HG03097 (cell line): Measurements from ENCODE around the gene ARHGEF17.

ENCODE experiments used
- ATAC-seq: cut with Tn5 transposase; IDR thresholded peaks from one replicate; pipeline ENCODE4 v1.9.1; 2021; ENCODE audit not compliant: unreplicated experiment, low FRiP score

Gene ARHGEF17

GRCh38 chr11:73399636-73400035, 91.6 kb downstream of the ARHGEF17 start:
- no peak for ATAC-seq

GRCh38 chr11:73400293-73400692, 92.2 kb downstream of the ARHGEF17 start:
- no peak for ATAC-seq

DNA sequence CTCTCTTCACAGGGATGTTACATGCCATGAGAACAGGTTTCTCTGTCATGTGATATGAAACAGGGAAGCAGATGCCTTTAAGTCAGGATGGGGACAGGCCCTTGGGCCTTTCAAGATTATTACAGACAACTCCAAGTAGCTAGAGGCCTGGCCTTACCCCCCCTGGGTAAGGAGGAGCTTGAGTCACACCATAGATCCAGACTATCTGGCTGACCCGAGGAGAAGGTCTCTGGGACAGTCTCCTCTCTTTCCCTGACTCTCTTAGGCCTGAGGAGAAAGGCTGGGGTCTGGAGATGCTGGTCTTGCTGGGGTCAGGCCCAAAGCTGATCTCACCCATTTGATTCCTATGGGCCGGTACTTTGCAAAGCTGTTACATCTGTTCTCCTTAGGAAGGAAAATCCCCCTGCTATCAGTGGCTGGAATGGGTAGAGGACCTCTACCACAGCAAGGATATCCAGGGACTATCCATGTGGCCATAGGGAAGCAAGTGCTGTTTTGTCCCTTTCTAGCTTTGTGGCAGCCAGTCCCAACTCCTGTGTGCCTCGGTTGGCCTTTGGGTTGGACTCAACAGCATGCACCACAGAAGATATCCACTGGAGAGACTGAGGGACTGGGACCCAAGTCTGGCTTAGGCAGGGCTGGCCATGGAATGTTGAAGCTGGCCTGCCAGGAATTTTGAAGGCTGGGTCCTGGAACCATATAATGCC, 93.3 kb downstream of the ARHGEF17 start:
- no peak for ATAC-seq

GRCh38 chr11:73401924-73402833, 94.1 kb downstream of the ARHGEF17 start:
- ATAC-seq: no peak

DNA sequence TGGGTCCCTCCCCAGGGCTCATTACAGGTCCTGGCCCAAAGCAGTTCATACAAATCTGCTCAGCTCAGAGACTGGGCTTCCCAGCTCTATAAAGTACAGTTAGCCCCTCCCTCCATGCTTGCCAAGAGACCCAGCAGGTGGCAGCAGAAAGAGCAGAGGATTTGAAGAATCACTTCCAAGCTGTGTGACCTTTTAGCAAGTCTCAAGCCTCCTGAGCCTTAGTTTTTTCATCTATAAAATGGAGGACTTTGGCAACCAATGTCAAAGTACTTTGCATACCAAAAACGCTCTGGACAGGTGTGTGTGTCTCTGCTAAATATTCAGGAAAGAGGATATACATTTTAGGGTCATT, 94.7 kb downstream of the ARHGEF17 start:
- no peak for ATAC-seq

DNA sequence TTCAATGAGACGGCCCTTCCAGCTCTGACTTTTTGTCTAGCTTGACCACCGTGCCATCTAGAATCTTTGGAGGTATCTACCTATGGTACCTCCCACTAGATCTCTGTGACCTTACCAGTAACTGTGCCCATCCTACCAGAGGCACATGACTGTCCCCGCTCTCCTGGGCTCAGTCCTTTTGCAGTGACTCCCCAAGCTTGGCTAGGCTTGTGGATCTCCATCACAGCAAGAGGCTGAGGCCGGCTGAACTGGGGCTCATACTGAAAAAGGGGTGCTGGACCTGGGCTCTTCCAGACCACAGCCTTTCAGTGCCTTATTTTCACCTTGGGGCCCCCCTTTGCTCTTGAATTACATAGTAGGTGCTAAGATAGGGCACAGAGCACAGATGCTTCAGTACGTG, 95.5 kb downstream of the ARHGEF17 start:
- ATAC-seq: no peak

GRCh38 chr11:73404048-73404447, 96.0 kb downstream of the ARHGEF17 start:
- ATAC-seq: no peak

DNA sequence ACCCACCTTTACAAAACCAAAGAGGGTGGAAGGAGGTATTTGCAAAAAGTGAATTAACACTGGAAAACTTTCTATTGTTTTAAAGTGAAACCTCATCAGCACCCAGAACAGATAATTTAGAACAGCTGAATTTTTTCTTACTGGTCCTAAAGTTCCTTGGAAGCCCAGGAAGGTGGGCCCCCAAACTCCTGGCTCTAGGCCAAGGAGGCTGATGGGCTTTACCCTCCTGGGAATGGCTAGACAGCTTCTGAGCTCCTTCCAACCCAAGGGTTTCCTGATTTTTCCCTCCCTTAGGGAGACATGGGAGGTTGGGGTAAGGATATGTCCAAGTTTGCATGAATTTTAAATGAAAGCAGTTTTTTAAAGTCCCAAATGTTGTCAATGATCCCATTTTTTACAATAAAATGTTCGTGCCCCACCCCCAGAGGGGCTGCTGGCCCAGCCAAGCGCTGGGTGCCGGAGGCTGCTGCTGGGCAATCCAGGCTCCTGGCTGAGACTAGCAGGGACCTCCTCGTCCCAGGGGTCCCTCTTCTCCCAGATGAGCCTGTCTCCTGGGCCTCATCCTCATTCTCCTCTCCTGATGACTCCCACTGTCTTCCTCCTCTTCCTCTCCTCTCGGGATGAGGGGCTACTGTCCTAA, 96.5 kb downstream of the ARHGEF17 start:
- ATAC-seq: no peak

DNA sequence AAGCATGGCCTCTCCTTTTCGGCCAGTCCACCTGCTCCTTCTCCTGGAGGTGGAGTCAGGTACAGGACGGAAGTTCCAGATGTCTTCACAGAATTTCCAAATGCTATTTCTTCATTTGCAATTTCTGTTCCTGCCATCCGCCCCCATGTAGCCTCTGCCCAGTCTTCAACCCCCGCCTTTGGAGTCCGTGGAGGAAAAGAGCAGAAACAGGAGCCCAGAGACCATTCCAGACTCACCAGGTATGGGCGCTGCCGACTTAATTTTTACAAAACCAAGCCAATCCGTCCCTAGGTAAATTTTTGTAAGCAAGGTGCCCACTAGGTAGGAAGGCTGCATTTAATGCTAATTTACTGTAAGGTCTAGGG, 97.1 kb downstream of the ARHGEF17 start:
- ATAC-seq: no peak

DNA sequence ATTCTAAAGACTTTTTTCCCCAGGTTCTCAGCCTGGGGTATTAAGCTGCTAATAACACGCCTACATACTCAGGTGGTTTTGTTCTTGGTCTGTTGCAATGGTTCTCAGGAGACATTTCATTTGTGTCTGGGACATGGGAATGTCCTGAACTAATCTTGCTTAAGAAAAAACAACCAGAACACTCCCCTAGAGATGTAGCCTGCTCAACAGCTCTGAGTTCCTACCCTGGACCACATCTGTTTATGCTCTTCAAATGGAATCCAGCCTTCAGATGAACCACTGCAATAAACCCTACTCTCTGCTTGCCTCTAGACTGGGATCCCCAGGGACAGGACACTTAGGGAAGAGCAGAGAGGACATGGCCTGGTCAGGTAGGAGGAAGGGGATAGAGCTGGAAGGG, 98.1 kb downstream of the ARHGEF17 start:
- no peak for ATAC-seq

DNA sequence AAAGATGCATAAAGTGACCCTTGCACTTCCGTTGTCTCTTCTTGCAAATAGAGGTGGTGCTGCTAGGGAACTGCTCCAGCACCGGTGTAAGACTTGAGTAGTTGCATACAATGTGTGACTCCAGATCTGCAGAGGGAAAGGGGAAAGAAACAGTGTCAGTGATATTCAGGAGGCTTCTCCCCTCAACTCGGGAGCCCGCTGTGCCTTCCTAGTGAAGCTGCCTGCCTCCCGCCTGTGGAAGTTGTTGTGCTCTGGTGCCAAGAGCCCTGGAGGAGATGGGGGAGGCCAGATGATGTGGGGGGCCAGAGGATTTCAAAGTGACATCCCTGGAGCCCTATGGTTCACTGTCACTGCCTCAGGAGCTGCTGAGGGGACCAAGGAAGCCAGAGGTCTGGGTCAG, 98.5 kb downstream of the ARHGEF17 start:
- ATAC-seq: no peak

- ATAC-seq: no peak
Observed at GRCh38 chr11:73409431-73409830, 101.4 kb downstream of the ARHGEF17 start.

GRCh38 chr11:73410627-73411026, 102.6 kb downstream of the ARHGEF17 start:
- no peak for ATAC-seq

- no peak for ATAC-seq
Observed at GRCh38 chr11:73411031-73411430, 103.0 kb downstream of the ARHGEF17 start.

DNA sequence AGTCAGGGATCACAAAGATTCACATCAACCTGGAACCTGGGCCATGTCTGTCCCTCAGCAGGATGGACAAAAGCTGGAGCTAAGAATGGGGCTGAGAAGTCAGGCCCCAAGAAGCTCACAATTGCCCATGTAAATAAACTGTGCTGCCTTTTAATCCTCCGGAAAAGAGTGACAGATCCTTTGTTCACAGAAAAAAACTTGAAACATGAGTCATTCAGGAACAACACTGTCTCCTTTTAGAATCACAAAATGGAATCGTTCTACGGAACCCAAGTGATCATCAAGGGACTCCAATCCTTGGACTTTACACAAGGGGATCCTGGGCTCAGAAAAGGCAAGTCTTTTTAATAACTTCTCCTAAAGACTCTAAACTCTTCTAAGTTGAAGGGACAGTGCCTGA, 104.2 kb downstream of the ARHGEF17 start:
- no peak for ATAC-seq

- ATAC-seq: no peak
Observed at GRCh38 chr11:73413256-73413655, 105.2 kb downstream of the ARHGEF17 start.

DNA sequence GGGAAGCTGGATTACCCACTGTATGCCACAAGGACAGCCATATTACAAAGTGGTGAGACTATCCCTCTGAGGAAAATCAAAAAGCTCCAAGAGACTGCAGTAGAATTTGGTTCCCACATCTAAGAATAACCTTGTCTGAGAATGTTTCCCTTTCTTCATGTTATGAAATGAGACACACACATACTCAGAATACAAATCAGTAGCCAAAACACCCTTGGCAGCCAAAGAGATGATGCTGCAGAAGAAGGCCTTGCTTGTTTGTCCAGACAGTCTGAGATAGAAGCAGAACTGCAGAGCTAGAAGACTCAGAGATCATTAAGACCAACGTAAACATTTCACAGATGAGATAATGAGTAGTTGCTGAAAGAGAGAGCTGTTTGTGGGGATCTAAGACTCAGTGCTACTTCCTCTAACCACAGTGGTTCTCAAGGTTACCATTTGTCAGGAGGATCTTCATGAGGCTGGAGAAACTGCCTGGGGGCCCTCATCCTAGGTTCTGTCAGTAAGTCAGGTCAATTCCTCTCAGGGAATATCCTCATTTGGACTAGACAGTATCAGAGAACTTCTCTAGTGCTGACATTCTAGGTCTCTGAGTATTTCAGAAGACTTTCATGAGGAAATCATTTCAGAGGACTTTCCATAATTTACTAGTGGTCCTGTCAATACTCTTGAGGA, 107.0 kb downstream of the ARHGEF17 start:
- ATAC-seq: no peak

DNA sequence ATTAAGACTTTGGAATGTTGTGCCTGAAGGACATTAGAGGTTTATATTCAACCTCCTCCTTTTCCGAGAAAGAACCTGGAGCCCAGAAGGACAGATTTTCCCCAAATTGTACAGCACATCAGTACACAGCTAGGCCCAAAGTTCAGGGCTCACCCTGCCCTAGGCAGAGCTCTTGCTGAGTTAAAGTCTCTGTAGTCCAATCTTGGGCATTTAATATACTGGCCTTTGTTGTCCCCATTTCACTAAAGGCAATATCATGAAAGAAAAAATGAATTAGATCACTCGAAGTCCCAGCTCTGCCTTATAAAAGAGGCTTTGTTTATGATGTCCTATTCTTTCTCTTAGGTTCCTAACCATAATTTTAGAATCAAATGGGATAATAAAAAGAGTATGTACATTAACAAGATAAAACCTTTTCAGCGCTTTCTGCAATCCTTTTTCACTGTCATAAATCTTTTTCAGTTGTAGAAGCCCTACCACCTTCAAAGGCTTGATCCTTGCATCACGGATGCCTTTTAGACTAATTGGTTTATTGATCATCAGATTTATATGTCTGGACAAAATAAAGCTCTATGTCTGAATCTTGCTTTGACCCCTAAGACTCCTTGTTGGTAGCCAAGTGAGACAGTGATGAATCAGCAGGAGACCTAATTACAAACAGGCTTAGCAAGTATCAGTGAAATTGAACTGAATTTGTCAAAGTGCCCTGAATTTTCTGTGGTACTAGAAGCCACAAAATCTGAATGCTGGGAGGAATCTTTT, 108.0 kb downstream of the ARHGEF17 start:
- no peak for ATAC-seq

GRCh38 chr11:73416786-73417185, 108.7 kb downstream of the ARHGEF17 start:
- ATAC-seq: no peak
